Fibroblast of skin of abdomen (primary cell): ENCODE data around the gene ZFAND3.
A peak's percentile ranks its signal among the peaks of the same experiment; 100 is the strongest.

Experiments
- DNase-seq: peaks from one replicate; pipeline ENCODE4 v3.0.0-alpha.2; 2013

The ZFAND3 gene

GRCh38 chr6:37827603-37828265, 8.2 kb downstream of the ZFAND3 start:
- DNase-seq: no peak

- DNase-seq: peak; percentile 8
These were observed 10.7 kb downstream of the ZFAND3 start for GRCh38 chr6:37830225-37830624.

GRCh38 chr6:37831457-37831856, 11.9 kb downstream of the ZFAND3 start:
- DNase-seq: no peak

GRCh38 chr6:37835923-37836322, 16.4 kb downstream of the ZFAND3 start:
- no peak for DNase-seq

GRCh38 chr6:37838219-37838921, 18.8 kb downstream of the ZFAND3 start:
- peak; percentile 60 for DNase-seq

DNA sequence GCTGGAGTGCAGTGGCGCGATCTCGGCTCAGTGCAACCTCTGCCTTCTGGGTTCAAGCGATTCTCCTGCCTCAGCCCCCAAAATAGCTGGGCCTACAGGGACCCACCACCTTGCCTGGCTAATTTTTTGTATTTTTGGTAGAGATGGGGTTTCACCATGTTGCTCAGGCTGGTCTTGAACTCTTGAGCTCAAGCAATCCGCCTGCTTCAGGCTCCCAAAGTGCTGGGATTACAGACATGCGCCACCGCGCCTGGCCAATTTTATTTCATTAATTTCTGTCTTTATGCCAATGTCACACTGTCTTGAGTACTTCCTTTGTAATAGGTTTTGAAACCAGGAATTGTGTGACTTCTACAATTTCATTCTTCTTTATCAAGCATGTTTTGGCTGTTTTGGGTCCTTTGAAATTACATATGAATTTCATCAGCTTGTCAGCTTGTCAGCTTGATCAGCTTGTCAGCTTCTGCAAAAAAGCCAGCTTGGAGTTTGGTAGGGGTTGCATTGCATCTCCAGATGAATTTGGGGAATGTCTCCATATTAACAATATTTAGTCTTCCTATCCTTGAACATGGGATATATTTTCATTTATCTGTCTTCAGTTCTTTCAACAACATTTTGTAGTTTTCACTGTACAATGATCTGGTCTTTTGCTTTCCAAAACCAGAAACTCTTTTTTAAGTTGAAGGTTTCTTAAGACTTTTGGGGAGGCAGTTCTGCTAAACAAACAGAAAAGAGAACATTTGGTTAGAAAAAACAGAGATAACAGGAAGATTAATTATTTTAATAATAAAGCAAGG, 20.8 kb downstream of the ZFAND3 start:
- DNase-seq: peak; percentile 41

DNA sequence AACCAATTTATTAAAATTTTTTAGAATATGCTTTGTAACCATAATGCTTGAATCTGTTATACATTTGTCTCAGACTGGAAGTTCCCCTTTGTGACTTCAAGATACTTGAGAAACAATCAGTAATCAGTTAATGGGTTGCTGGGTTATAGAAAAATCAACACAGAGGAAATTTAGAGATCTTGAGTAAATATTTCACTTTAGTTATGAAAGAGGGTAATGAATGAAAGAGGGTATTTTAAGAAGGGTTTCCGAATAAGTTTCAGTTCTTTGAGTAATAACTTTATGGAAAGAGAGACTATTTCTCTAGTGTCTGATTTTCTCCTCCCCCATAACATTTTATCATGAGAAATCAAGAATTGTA, 21.4 kb downstream of the ZFAND3 start:
- DNase-seq: no peak

DNA sequence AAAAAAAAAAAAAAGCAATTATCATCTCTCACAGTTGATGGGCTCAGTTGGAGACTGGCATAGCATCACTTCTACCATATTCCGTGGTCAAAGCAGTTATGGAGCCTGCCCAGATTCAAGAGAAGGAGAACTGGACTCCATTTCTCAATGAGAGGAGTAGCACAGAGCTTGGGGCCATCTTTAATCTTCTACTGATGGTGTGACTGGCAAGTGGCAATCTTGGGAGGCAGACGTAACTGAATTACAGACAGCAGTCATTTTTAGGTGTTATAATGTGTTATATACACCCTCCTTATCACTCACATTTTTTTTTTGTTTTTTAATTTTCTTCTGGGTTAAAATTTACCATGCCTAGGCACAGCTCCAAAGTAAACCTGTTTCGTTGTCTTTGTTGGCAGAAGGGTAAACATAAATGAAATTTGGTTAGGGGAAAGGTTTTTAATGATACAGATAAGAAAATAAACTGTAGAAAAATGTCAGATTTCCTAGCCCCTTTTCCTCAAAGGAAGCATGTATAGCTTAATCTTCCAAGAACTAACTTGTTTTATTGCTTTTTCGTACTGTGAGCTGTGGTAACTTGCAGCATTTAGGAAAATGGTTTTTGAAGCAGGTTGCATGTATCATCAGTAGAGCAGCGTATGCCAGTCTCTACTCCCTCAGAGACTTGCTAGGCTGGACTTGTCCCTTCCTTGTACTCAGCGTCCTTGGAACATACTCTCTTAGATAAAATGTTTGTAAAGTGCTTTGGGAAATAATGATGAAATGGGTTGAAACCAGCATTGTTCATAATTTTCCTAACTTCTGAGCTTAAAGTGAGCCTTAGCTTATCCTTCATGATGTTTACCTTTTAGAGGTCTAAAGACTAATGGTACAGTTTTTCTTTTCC, 25.7 kb downstream of the ZFAND3 start:
- no peak for DNase-seq

- DNase-seq: no peak
These were observed 26.4 kb downstream of the ZFAND3 start for GRCh38 chr6:37845930-37846329.

GRCh38 chr6:37847704-37848103, 28.2 kb downstream of the ZFAND3 start:
- DNase-seq: no peak

- DNase-seq: no peak
These were observed 28.8 kb downstream of the ZFAND3 start for GRCh38 chr6:37848371-37848770.

- DNase-seq: no peak
These were observed 30.7 kb downstream of the ZFAND3 start for GRCh38 chr6:37850260-37850659.

DNA sequence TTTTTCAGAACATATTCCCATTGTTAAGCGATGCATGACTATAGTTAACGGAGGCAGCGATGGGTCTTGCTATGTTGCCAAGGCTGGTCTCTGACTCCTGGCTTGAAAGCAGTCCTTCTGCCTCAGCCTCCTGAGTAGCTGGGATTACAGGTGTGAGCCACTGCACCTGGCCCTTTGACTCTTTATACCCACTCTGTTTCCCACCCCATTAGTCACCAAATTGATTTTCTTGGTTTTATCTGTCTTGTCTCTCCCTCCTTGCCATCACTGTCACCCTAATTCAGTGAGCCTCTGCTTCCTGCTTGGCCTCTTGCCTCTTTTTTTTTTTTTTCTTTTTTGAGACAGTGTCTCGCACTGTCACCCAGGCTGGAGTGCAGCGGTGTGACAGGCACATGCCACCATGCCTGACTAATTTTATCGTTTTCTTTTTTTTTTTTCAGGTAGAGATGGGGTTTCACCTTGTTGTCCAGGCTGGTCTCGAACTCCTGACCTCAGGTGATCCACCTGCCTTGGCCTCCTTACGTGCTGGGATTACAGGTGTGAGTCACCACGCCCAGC, 31.3 kb downstream of the ZFAND3 start:
- DNase-seq: no peak

DNA sequence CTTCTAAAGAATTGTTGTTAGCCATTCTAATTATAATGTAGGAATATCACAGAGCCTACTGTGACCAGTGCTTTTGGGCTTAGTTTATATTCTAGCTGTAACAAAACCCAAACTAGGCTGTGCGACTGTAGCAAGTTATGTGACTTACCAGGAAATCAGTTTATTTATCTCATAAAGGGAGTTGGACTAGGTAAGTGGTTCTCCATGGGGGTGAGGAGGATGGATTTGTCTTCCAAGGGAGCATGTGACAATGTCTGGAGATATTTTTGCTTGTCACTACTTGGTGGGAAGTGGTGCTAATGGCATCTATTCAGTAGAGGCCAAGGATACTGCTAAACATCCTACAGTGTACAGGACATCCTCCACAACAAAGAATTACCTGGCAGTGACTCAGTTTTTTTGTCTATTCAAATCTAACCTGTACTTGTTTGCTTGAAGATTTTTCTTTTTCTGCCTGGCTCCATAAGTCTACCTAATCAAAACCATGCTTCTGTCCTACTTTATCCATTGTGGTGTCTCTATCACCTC, 32.5 kb downstream of the ZFAND3 start:
- no peak for DNase-seq

DNA sequence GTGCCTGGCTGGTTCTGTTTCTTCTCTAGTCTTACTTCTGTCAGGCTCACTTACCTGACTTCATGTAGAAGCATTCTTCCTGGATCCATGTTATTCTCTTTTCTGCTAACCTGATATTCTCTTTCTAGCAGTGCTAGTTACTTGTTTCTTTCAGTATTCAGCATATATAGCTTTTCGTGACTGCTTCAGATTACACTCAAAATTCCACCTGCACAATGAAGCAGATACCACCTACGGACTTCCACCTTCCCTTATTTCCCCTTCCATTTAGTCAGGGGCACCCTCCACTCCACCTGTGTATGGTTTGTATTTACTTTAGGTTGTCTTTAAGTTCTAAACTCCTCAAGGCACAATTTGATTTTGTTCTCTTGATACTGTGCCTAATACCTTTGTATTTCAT, 36.8 kb downstream of the ZFAND3 start:
- no peak for DNase-seq

- no peak for DNase-seq
These were observed 38.8 kb downstream of the ZFAND3 start for GRCh38 chr6:37858363-37858762.

GRCh38 chr6:37860226-37860839, 40.8 kb downstream of the ZFAND3 start:
- peak; percentile 49 for DNase-seq

DNA sequence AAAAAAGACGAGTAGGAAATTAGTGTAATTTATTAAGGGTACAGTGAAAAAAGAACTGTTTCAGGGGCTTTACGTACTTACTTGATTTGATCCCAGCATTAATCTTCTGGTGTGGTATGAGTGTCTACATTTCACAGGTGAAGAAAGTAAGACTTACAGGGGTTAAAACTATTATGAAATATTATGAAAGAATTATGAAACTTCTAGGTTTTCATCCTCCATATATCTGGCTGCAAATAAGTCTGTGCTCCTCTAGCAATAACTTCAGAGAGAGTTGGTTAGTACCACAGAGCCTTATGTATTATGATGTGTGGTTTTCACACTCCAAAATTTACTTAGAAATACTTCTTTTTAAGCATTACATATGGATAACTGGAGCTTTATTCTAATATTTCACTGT, 41.9 kb downstream of the ZFAND3 start:
- DNase-seq: no peak

DNA sequence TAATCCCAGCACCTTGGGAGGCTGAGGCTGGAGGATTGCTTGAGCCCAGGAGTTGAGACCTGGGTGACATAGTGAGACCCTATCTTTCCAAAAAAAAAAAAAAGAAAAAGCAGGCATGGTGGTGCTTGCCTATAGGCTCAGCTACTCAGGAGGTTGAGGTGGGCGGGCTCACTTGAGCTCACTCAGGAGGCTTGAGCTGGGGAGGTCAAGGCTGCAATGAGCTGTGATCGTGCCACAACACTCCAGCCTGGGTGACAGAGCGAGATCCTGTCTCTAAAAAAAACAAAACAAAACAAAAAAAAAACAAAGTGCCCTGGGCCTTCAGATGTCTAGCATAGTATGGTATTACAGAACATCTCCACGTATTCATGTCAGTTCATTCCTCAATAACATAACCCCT, 42.9 kb downstream of the ZFAND3 start:
- DNase-seq: no peak

GRCh38 chr6:37862992-37863391, 43.5 kb downstream of the ZFAND3 start:
- peak; percentile 58 for DNase-seq

- no peak for DNase-seq
These were observed 44.7 kb downstream of the ZFAND3 start for GRCh38 chr6:37864250-37864649.

- DNase-seq: no peak
These were observed 46.0 kb downstream of the ZFAND3 start for GRCh38 chr6:37865504-37865903.
